ENCODE measurements around the gene NT5DC2. TPM values are rescaled to one million over a fixed set of nuclear protein-coding genes. Genes with fewer than 3 reads are reported as not detected.

Gene NT5DC2
- total RNA-seq, 1 donor from 2014 or later, result 189 TPM

- Histone ChIP-seq H3K9me3 (ENCODE audit: insufficient read depth, low read depth, low read length) (no peaks in the 10 kb centered on the region), H4K20me1 (ENCODE audit: insufficient read depth, low read length) (peaks cover 38% of the 10 kb centered on the region), H2AFZ (ENCODE audit: low read depth, low read length) (no peak overlapping the region), H3K4me2 (ENCODE audit: low read length) (no peak overlapping the region), H3K9ac (ENCODE audit: low read length) (no peak overlapping the region), H3K4me3 (ENCODE audit: insufficient read depth, low read depth, low read length) (no peak overlapping the region), H3K79me2 (ENCODE audit: insufficient read depth, low read length) (no peaks in the 10 kb centered on the region), H3K27ac (ENCODE audit: low read depth, low read length) (no peak overlapping the region), H3K36me3 (ENCODE audit: insufficient read depth, low read length) (peaks cover 14% of the 10 kb centered on the region), H3K27me3 (ENCODE audit: insufficient read depth, low read length) (no peaks in the 10 kb centered on the region), H3K4me1 (ENCODE audit: insufficient read depth, low read length) (peaks cover 21% of the 10 kb centered on the region)
- FAIRE-seq (no peak), DNase-seq (ENCODE audit: low read depth) (no peak)
- Mint-ChIP-seq H3K27me3 (ENCODE audit: low read depth, unreplicated experiment) (no peaks in the 10 kb centered on the region), H3K4me1 (ENCODE audit: low read depth, unreplicated experiment) (peaks cover 23% of the 10 kb centered on the region), H3K36me3 (ENCODE audit: low read depth, unreplicated experiment) (peaks cover 13% of the 10 kb centered on the region), H3K27ac (ENCODE audit: unreplicated experiment) (no peak overlapping the region), H3K4me3 (ENCODE audit: unreplicated experiment) (no peak overlapping the region), H3K9me3 (ENCODE audit: unreplicated experiment) (no peaks in the 10 kb centered on the region)
- no peak for TF ChIP-seq EZH2 (IDR thresholded peaks at IDR 0.05; ENCODE audit: insufficient read depth, low read length)
- TF ChIP-seq, protein P1, sequence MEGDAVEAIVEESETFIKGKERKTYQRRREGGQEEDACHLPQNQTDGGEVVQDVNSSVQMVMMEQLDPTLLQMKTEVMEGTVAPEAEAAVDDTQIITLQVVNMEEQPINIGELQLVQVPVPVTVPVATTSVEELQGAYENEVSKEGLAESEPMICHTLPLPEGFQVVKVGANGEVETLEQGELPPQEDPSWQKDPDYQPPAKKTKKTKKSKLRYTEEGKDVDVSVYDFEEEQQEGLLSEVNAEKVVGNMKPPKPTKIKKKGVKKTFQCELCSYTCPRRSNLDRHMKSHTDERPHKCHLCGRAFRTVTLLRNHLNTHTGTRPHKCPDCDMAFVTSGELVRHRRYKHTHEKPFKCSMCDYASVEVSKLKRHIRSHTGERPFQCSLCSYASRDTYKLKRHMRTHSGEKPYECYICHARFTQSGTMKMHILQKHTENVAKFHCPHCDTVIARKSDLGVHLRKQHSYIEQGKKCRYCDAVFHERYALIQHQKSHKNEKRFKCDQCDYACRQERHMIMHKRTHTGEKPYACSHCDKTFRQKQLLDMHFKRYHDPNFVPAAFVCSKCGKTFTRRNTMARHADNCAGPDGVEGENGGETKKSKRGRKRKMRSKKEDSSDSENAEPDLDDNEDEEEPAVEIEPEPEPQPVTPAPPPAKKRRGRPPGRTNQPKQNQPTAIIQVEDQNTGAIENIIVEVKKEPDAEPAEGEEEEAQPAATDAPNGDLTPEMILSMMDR (IDR thresholded peaks at IDR 0.05; ENCODE audit: insufficient read depth, low read depth, low read length), result no peak
These were observed 46.4 kb downstream of the NT5DC2 start for GRCh38 chr3:52487050-52487787.

- Histone ChIP-seq H3K79me2 (ENCODE audit: insufficient read depth, low read length) (no peaks in the 10 kb centered on the region), H3K36me3 (ENCODE audit: insufficient read depth, low read length) (peaks cover 26% of the 10 kb centered on the region), H4K20me1 (ENCODE audit: insufficient read depth, low read length) (peaks cover 41% of the 10 kb centered on the region), H3K4me1 (ENCODE audit: insufficient read depth, low read length) (peaks cover 6% of the 10 kb centered on the region), H3K27me3 (ENCODE audit: insufficient read depth, low read length) (no peaks in the 10 kb centered on the region), H3K4me3 (ENCODE audit: insufficient read depth, low read depth, low read length) (no peak overlapping the region), H3K4me2 (ENCODE audit: low read length) (no peak overlapping the region), H3K9ac (ENCODE audit: low read length) (no peak overlapping the region), H3K27ac (ENCODE audit: low read depth, low read length) (no peak overlapping the region), H2AFZ (ENCODE audit: low read depth, low read length) (no peak overlapping the region), H3K9me3 (ENCODE audit: insufficient read depth, low read depth, low read length) (no peaks in the 10 kb centered on the region)
- Mint-ChIP-seq H3K27ac (ENCODE audit: unreplicated experiment) (no peak overlapping the region), H3K4me3 (ENCODE audit: unreplicated experiment) (no peak overlapping the region), H3K9me3 (ENCODE audit: unreplicated experiment) (no peaks in the 10 kb centered on the region), H3K36me3 (ENCODE audit: low read depth, unreplicated experiment) (peaks cover 24% of the 10 kb centered on the region), H3K4me1 (ENCODE audit: low read depth, unreplicated experiment) (peaks cover 11% of the 10 kb centered on the region), H3K27me3 (ENCODE audit: low read depth, unreplicated experiment) (no peaks in the 10 kb centered on the region)
- TF ChIP-seq, protein P1 (IDR thresholded peaks at IDR 0.05; ENCODE audit: insufficient read depth, low read depth, low read length), result no peak
- TF ChIP-seq EZH2 (IDR thresholded peaks at IDR 0.05; ENCODE audit: insufficient read depth, low read length), result no peak
- DNase-seq (ENCODE audit: low read depth) (no peak), FAIRE-seq (no peak)
These were observed 48.8 kb downstream of the NT5DC2 start for GRCh38 chr3:52484680-52485461.

All from astrocyte (in vitro differentiated cells and primary cell).